Ascending aorta (tissue), 2 donors: ENCODE results near the gene CCDC148. TPM values are rescaled to one million over a fixed set of nuclear protein-coding genes. Genes with fewer than 3 reads are reported as not detected.
"Not testable (repeated sequence)": the region's sequence is repeated elsewhere in the genome, so short reads cannot be mapped to it uniquely, and the experiment has no call there.

Experiments
- DNase-seq, 2 donors: peaks; one replicate each; pipeline ENCODE4 v3.0.0-alpha.2; 2019; ENCODE audit warnings: low spot score in 2 of 2
- H3K27ac ChIP-seq, 2 donors: fragments of 200-600 bp; sonication (generic); one replicate each; pipeline ENCODE4 v1.5.1; 2016 to 2017; ENCODE audit warnings: mild to moderate bottlenecking in 1 of 2
- H3K27me3 ChIP-seq: fragments of 200-600 bp; sonication (generic); one replicate; pipeline ENCODE4 v1.5.1; 2017
- H3K36me3 ChIP-seq, 2 donors: fragments of 200-600 bp; sonication (generic); one replicate each; pipeline ENCODE4 v1.5.1; 2016
- H3K4me1 ChIP-seq, 2 donors: fragments of 200-600 bp; sonication (generic); one replicate each; pipeline ENCODE4 v1.5.1; 2016 to 2017; ENCODE audit warnings: mild to moderate bottlenecking in 1 of 2
- H3K4me3 ChIP-seq, 2 donors: fragments of 200-600 bp; sonication (generic); one replicate each; pipeline ENCODE4 v1.5.1; 2016 to 2017; ENCODE audit warnings: mild to moderate bottlenecking in 1 of 2
- H3K9me3 ChIP-seq, 2 donors: fragments of 200-600 bp; sonication (generic); one replicate each; pipeline ENCODE4 v1.5.1; 2016
- CTCF ChIP-seq, 3 experiments: fragments of 200-600 bp in 2 of 3; fragments of 450-650 bp in 1 of 3; sonication (generic) in 2 of 3; IDR thresholded peaks; one replicate each; pipeline ENCODE4 v1.5.1; 2016 to 2019; ENCODE audit warnings: antibody characterized with exemption in 3 of 3, mild to moderate bottlenecking in 1 of 3, moderate library complexity in 1 of 3
- intact Hi-C: fragments of 100-400 bp; cut with DNase I; formaldehyde crosslinking; loops from one replicate; pipeline ENCODE4 v1.15.1; 2023
- total RNA-seq: library from RNA; depleted of rRNA; stranded (reverse); fragments of >200 nt; gene quantifications from one replicate; pipeline ENCODE4 v1.1.0, GENCODE V29; 2016

Gene CCDC148
- total RNA-seq, 1 donor from 2014 or later, result not detected

- H3K36me3 ChIP-seq, result no peaks in the 10 kb centered on the region
- H3K4me1 ChIP-seq, result no peaks in the 10 kb centered on the region
- peaks cover 0 to 7% of the 10 kb centered on the region in 2 donors for H3K9me3 ChIP-seq
- no peak for TF ChIP-seq CTCF (IDR thresholded peaks at IDR 0.05)
- no peak overlapping the region for H3K4me3 ChIP-seq
- H3K27ac ChIP-seq, result no peak overlapping the region
- H3K27me3 ChIP-seq, result no peaks in the 10 kb centered on the region
- no peak for DNase-seq
- intact Hi-C loops, result no loop called here
Measured at GRCh38 chr2:158366342-158366741, 90.2 kb downstream of the CCDC148 start.

GRCh38 chr2:158359846-158360245 is 96.7 kb downstream of the CCDC148 start:
- TF ChIP-seq CTCF (IDR thresholded peaks at IDR 0.05), result no peak
- Histone ChIP-seq H3K4me1 (no peaks in the 10 kb centered on the region), H3K27me3 (no peaks in the 10 kb centered on the region), H3K36me3 (no peaks in the 10 kb centered on the region), H3K9me3 (peaks cover 0 to 7% of the 10 kb centered on the region in 2 donors), H3K27ac (no peak overlapping the region), H3K4me3 (no peak overlapping the region)
- intact Hi-C loops, result no loop called here
- no peak for DNase-seq

- H3K4me3 ChIP-seq, result no peak overlapping the region
- intact Hi-C loops, result no loop called here
- TF ChIP-seq CTCF (IDR thresholded peaks at IDR 0.05), result no peak
Measured at GRCh38 chr2:158357699-158358098, 98.9 kb downstream of the CCDC148 start.

GRCh38 chr2:158357122-158357521 is 99.4 kb downstream of the CCDC148 start:
- Histone ChIP-seq H3K27ac (no peak overlapping the region), H3K4me3 (no peak overlapping the region), H3K4me1 (no peaks in the 10 kb centered on the region), H3K9me3 (peaks cover 0 to 1% of the 10 kb centered on the region in 2 donors), H3K27me3 (no peaks in the 10 kb centered on the region), H3K36me3 (no peaks in the 10 kb centered on the region)
- no peak for DNase-seq
- intact Hi-C loops, result no loop called here
- no peak for TF ChIP-seq CTCF (IDR thresholded peaks at IDR 0.05)

More at GRCh38 chr2:158357699-158358098, 98.9 kb downstream of the CCDC148 start:
- Histone ChIP-seq H3K4me1 (no peaks in the 10 kb centered on the region), H3K27ac (no peak overlapping the region), H3K36me3 (no peaks in the 10 kb centered on the region), H3K9me3 (peaks cover 0 to 7% of the 10 kb centered on the region in 2 donors), H3K27me3 (no peaks in the 10 kb centered on the region)
- DNase-seq, result no peak

- H3K4me1 ChIP-seq, H3K27ac ChIP-seq, H3K4me3 ChIP-seq, intact Hi-C loops, DNase-seq, H3K9me3 ChIP-seq, H3K27me3 ChIP-seq, H3K36me3 ChIP-seq: not testable (repeated sequence)
Measured at GRCh38 chr2:158351466-158351816, 105.1 kb downstream of the CCDC148 start.

- DNase-seq, H3K9me3 ChIP-seq, H3K4me1 ChIP-seq, H3K27me3 ChIP-seq, H3K4me3 ChIP-seq, H3K36me3 ChIP-seq, H3K27ac ChIP-seq, intact Hi-C loops: not testable (repeated sequence)
Measured at GRCh38 chr2:158350751-158351465, 105.6 kb downstream of the CCDC148 start.

- H3K36me3 ChIP-seq, result no peaks in the 10 kb centered on the region
- DNase-seq, result no peak
- no peaks in the 10 kb centered on the region for H3K4me1 ChIP-seq
- H3K27ac ChIP-seq, result no peak overlapping the region
- no peaks in the 10 kb centered on the region for H3K9me3 ChIP-seq
- TF ChIP-seq CTCF (IDR thresholded peaks at IDR 0.05), result no peak
- H3K4me3 ChIP-seq, result no peak overlapping the region
- H3K27me3 ChIP-seq, result no peaks in the 10 kb centered on the region
- intact Hi-C loops, result no loop called here
Measured at GRCh38 chr2:158346032-158346431, 110.5 kb downstream of the CCDC148 start.
